GM18907 (cell line): Measurements from ENCODE around the gene CCDC38.

Experiments
- ATAC-seq: cut with Tn5 transposase; IDR thresholded peaks from one replicate; pipeline ENCODE4 v1.9.1; 2021; ENCODE audit warnings: mild to moderate bottlenecking, moderate library complexity; ENCODE audit not compliant: unreplicated experiment

The CCDC38 gene

DNA sequence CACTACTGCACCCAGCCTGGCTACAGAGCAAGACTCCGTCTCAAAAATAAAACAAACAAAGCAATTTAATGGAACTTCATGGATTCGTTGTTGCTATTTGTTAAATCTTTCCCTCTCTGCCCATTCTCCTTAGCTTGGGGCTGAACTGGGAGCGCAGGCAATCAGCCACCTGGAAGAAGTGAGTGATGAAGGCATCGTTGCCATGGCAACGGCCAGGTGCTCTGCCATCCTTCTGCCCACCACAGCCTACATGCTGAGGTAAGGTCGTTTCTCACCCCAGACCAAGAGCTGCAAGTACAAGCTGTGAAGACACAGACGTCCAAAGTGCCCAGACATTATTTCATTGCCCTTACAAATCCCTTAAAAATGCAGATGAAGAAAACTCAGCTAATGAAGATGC is 19.8 kb upstream of the CCDC38 start:
- no peak for ATAC-seq

DNA sequence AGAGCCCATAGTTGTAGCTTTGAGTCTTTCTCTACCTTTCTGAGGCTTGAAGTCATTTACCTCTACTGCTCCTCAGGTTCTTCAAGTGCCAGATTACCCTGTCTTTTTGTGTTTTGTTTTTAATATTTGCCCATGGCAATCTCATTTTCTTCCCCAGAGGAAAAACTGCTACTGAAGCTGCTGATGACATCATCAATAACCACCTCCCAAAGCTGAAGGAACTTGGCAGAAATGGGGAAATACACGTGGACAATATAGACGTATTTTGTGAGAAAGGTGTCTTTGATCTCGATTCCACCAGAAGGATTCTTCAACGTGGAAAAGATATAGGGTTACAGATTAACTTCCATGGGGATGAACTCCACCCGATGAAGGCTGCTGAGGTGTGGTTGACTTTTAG is 17.8 kb upstream of the CCDC38 start:
- ATAC-seq, result no peak

DNA sequence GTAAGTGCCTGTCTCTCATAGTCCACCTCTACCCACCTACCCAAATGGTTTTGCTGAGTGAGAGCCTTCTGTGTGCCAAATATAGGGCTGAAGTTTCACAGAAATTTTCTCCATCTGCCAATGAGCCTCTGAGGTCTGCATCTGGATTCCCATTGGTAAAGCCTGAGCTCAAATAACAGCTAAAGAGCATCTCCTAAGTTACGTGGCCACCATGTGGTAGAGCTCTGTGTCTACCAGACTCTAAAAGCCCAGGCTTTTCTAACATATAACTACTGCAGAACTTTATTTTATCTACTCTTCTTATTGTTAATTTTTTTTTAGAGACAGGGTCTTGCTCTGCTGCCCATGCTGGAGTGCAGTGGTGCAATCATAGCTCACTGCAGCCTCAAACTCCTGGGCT is 16.7 kb upstream of the CCDC38 start:
- no peak for ATAC-seq

DNA sequence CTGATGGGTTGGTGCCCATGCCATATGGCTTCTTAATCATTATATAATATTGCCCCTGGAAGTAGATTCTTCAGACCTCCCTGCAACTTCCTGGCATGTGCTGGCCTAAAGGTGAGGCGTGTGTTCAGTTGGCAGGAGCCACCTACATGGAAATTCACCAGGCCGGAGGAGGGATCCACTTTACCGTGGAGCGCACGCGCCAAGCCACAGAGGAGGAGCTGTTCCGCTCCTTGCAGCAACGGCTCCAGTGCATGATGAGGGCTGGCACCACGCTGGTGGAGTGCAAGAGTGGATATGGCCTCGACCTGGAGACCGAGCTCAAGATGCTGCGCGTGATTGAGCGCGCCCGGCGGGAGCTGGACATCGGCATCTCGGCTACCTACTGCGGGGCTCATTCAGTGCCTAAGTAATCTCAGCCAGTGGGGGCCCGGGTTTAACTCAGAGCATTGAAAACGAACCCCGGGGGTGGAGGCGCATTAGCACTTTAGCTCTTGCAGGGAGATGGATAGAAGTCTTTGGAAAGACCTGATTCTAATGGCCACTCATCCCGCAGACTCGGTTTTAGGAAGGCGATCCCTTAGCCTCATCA is 14.2 kb upstream of the CCDC38 start:
- no peak for ATAC-seq

DNA sequence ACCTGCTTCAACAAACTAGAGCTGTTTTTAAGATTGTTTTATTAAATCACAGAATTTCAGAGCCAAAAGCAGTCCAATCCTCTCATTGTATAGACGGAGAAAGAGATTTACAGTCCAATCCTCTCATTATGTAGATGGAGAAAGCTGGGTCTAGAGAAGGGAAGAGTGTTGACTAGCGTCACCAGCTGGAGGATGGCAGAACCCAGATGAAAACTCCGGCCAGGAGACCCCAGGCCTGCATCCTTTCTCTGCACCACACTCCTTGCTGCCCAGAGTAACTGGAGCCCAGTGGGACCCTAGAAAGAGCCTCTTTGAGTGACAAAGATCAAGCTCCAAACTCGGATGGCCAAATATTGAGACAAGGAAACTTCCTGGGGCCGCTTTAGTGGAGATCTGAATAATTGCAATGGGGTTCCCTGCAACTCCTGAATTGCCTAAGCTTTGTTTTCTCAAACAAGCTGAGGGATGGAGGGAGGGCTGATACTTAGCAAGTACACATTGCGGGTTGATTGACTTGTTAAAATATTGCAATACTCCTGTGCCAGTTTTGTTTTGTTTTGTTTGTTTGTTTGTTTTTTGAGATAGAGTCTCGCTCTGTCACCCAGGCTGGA is 13.2 kb upstream of the CCDC38 start:
- ATAC-seq, result no peak

DNA sequence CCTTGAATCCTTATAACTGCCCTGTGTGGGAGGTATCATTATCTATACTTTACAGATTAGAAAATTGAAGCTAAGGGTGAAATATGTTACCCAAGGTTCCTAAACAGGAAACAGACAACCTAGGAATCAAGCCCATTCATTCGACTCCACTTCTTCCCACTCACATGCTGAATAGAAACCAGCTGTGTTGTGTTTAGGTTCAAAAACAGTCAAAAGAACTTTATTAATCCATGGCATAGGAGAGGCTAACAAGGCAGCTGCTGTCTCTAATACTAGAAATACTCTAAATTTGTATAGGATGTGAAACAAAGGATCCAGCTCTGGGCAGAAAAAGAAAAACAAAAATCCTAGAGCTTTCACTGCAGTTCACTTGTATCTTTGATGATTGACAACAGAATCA is 10.6 kb upstream of the CCDC38 start:
- ATAC-seq, result no peak

DNA sequence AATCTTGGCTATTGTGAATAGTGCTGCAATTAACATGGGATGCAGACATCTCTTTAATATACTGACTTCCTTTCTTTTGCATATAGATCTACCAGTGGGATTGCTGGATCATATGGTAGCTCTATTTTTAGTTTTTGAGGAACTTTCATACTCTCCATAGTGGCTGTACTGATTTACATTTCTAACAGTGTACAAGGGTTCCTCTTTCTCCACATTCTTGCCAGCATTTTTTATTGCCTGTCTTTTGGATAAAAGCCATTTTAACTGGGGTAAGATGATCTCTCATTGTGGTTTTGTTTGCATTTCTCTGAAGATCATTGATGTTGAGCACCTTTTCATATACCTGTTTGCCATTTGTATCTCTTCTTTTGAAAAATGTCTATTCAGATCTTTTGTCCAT is 9.1 kb upstream of the CCDC38 start:
- ATAC-seq, result no peak

DNA sequence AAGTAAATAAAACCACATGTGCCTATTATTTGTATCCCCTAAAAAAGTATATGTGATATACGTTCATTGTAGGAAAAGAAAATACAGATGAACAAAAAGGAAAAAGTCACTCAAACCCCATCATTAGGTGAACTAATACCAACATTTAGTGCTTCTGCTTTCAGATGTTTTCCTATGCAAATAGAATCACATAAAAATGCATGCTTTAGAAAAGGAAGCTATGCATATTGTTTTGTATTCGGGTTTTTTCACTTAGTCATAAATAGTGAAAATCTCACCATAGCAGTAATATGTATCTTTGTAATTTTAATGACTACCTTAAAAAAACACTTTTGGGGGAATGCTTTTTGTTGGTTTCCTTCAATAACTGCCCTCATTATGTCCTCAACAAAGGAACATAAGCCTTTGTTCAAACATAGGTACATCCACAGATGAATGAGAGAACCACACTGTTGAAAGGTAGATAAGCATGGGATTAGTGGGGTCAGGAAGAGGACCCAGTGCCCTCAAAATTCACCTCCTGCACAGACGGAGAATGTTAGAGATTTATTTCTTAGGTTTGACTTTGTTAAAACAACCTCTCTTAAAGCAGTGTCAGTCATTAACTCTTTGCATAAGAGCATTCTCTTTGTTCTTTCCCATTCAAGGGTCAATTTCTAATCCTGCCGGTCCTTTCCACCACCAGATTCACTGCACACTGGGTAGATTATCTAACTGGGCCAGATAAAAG is 7.2 kb upstream of the CCDC38 start:
- ATAC-seq, result no peak

DNA sequence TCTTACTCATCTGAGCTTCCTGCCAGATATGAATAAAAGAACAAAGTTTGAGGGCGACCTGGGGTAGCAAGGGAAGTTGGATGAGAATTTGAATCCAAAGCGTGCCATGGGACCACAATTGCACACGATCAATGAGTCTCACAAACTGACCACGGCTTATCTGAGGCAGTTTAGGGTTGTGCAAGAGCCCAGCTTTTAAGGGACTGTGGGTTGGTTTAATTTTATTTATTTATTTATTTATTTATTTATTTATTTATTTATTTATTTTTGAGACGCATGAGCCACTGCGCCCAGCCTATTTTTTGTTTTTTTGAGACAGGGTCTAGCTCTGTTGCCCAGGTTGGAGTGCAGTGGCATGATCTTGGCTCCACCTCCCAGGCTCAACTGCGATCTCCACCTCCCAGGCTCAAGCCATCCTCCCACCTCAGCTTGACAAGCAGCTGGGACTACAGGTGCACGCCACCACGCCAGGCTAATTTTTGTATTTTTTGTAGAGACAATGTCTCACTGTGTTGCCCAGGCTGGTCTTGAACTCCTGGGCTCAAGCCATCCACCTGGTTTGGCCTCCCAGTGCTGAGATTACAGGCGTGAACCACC is 1.8 kb upstream of the CCDC38 start:
- ATAC-seq, result no peak

DNA sequence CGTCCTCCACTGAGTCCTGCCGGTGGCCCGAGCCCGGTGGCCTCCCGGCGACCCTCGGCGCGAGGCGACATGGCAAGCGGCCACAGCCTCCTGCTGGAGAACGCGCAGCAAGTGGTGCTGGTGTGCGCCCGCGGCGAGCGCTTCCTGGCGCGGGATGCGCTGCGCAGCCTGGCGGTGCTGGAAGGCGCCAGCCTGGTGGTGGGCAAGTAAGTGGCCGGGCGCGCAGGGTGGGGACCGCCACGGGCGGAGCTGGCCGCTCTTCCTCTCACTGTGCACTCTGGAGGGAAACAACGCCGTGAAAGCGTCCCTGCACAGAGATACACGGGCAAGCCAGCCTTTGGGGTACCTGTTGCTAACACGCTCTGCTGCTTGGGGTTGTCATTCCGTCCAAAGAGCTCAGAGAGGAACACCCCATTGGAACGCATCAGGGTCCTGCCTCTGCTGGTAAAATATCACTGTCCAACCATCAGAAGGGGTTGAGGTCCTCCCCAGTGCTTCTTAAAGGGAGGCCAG is 972 bp upstream of the CCDC38 start, which contains the start of gene AMDHD1:
TSS of gene AMDHD1 (plus strand) at position 2 of the 513 bp plus-strand sequence. CDS start at position 70, 68 bp downstream.
- ATAC-seq, result peak; percentile 80

DNA sequence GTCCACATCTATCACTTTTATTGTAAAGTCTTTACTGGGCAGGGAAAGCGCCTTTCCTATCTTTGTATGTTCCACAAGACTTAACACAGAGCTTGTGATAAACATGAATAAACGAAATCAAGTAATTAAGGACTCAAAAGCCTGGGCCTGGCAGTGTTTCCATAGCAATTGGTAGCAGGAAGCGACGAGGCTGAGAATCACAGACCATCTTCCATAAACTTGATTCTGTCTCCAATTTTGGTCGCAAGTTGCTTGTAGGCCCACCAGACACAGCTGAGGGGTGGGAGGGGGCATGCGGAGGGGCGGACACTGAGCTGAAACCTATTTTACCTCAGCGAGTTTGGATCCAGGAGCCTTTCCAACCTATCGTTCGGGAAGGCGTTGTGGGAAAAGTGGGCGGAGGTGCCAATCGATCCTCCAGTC is 302 bp downstream of the CCDC38 start:
- ATAC-seq, result no peak

DNA sequence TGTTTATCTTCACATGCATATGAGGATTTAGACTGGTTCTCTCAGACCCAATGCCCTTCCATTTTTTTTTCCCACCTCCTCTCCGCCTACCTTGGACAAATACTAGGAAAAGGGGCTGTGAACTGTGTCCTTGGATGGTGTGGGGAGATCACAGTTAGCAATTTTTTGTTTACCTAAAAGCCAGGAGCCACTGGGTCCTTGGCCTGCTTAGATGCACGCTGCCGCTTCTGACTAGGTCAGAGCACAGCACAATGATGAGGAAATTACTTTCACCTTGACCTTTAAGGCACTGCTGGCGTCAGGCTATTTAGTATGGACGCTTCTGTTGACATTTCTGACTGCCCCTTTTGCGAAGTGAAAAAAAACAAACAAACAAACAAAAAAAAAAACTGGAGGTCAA is 1.9 kb downstream of the CCDC38 start:
- ATAC-seq, result no peak

DNA sequence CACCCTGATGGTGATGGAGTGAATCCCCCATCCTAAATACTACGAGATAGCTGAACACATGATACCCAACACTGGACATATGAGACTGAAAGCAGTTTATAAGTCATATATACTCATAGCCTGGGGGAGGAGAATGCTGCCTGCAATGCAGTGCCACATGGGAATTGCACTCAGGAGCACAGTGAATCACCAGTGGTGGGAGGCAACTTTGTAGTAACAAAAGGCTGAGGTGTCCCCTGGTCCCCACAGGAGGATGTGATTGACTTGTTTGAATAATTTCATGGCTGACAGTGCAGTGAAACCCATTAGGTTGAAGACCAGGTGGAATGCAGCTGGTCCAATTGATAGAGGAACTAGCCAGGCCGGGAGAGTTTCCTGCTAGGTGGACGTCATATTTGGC is 20.2 kb downstream of the CCDC38 start:
- ATAC-seq, result no peak

DNA sequence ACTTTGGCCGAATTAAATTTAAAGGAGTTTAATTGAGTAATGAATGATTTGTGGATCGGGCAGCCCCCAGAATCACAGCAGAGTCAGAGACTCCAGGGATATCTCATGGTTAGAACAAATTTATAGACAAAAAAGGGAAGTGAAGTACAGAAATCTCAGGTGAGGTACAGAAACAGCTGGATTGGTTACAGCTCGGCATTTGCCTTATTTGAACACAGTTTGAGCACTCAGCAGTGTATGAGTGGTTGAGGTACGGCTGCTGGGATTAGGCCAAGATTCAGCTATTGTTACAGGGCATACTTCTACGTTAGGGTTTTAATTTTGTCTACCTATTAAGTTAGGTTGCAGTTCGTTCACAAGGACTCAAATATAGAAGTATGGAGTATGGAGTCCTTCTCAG is 23.3 kb downstream of the CCDC38 start:
- ATAC-seq, result no peak

DNA sequence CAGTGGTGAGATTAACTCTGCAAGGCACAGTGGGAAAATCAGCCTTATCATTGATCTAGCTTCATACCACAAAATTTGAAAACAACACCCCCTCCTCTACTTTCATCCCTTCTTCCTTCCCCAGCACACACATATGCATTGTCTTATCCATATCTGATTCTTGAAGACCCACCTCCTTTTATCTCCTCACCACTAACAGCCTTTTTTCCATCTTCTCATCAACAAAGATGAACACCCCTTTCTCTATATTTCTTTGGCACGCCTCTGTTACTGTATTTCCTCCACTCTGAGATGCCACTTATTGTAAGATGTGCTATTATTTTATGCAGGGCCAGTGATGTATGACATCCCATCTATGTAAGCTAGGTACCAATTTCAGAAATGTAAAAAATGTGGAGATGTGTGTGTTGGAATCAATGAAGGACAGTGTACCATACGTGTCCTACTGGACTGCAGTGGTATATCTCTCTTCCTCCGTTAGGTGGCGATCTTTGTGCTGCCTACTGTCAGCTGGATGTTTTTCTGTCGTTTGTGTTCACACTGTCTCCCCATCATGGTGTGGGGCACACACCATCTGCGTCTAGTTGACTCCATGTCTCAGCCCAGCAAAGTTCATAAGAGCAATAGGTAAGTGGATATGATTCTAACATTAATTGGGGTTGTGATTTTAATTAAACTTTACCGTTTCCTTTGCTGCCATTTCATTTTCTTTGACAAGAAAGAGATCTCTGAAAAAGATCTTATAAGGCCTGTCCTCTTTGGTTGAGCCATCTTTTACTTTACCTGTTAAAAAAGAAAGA is 24.0 kb downstream of the CCDC38 start:
- peak; percentile 82 for ATAC-seq

DNA sequence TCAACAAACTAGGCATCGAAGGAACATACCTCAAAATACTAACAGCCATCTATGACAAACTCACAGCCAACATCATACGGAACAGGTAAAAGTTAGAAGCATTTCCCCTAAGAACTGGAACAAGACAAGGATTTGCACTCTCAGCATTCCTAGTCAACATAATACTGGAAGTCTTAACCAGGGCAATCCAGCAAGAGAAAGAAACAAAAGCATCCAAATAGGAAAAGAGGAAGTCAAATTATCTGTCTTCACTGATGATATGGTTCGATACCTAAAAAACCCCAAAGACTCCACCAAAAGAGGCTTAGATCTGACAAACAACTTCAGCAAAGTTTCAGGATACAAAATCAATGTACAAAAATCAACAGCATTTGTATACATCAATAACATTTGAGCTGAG is 32.5 kb downstream of the CCDC38 start:
- no peak for ATAC-seq

DNA sequence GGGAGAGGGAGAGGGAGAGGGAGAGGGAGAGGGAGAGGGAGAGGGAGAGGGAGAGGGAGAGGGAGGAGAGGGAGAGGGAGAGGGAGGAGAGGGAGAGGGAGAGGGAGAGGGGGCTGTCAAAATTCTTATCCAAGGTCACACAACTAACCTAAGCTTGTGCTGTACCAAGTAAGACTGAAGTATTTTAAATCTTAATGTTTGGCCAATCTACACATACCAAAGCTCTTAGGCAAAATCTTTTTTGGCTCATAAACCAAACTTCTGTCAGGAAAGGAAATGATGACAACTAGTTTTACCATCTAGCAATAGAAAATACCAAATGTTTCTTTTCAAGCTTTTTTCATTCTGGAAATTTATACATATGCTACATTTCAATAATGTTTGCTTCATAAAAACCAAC is 33.8 kb downstream of the CCDC38 start:
- ATAC-seq, result no peak

DNA sequence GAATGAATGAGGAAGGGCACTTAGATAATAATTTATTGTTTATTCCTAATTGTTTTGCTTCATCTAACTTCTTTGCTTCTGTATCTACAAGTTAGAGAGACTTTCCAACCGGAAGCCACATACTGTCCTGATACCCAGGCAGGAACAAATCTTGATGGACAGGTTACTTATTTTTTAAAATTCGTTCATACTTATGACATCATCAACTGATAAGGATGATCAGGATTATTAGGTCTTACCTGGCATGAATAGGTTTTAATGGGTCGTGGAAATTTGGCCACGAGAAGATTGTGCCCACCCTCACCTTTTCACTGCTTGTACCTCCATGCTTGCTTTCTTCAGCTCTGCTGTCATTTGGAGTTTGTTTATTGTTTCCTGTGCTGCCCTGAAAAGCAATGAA is 44.3 kb downstream of the CCDC38 start:
- ATAC-seq, result no peak

DNA sequence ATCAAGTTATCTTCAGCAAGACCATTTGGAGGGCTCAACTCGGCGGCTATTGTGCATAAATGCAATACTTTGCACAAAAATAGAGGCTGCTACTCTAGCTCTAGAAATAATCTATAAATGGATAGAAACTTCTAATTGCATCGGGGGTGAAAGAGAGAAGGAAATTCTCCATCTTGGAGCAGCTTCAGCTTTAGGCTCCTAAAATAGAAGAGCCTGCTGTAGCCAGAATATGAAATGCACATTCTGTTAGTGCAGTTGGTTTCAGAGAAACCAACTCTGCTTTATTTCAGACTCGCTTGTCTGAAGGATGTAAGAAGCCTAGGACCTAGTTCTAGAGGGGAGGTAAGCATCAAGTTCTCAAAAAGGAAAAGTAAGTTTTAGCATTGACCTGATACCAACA is 45.6 kb downstream of the CCDC38 start:
- ATAC-seq, result no peak

DNA sequence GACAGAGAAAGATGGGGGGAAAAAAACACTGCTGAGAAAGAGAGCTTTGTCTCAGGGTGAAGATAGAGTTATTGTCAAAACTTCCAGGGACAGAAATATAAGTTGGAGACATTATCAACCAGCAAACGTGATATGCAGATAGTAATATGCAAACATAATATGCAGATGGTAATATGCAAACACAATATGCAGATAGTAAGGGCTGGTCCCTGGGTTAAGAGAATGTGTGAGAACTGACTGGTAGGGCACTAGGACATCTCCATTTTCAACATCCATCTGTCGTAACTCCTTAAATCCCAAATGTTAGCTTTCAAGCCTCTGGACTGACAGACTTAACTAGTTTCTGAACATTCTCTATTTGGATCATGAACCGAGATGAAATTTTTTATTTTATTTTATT is 51.5 kb downstream of the CCDC38 start:
- no peak for ATAC-seq

DNA sequence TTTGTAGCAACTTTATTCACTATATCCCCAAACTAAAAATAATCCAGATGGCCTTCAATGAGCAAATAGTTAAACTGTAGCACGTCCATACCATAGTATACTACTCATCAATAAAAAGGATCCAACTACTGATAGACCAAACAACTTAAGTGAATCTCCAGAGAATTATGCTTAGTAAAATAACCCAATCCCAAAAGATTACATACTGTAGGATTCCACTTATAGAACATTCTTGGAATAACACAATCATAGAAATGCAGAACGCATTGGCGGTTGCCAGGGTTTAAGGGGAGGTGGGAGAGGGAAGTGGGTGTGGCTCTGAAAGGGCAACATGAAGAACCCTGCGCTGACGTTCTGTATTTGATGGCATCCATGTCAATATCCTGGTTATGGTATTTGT is 55.1 kb downstream of the CCDC38 start:
- ATAC-seq, result no peak
